Measurements from ENCODE around the gene CTNND1. TPM values are rescaled to one million over a fixed set of nuclear protein-coding genes. Genes with fewer than 3 reads are reported as not detected.

CTNND1 gene
- total RNA-seq, 1 donor = 83.1 TPM

GRCh38 chr11:57762235-57762861, 746 bp downstream of the CTNND1 start:
- no peak for DNase-seq (ENCODE audit: low read depth)
- TF ChIP-seq CTCF (IDR thresholded peaks at IDR 0.05; ENCODE audit: insufficient read depth, low read length) = no peak
- peak overlapping the region; percentile 70 for H3K4me3 ChIP-seq (ENCODE audit: low read depth, low read length)

- peak; percentile 70 for TF ChIP-seq CTCF (IDR thresholded peaks at IDR 0.05; ENCODE audit: insufficient read depth, low read length)
- DNase-seq (ENCODE audit: low read depth) = peak; percentile 47
- H3K4me3 ChIP-seq (ENCODE audit: low read depth, low read length) = peak overlapping the region; percentile 70
Measured at GRCh38 chr11:57763568-57763967, 2.0 kb downstream of the CTNND1 start.

GRCh38 chr11:57764021-57764420, 2.4 kb downstream of the CTNND1 start:
- no peak for TF ChIP-seq CTCF (IDR thresholded peaks at IDR 0.05; ENCODE audit: insufficient read depth, low read length)
- no peak for DNase-seq (ENCODE audit: low read depth)
- H3K4me3 ChIP-seq (ENCODE audit: low read depth, low read length) = peak overlapping the region; percentile 70

GRCh38 chr11:57764566-57764965, 3.0 kb downstream of the CTNND1 start:
- no peak for DNase-seq (ENCODE audit: low read depth)
- no peak for TF ChIP-seq CTCF (IDR thresholded peaks at IDR 0.05; ENCODE audit: insufficient read depth, low read length)
- H3K4me3 ChIP-seq (ENCODE audit: low read depth, low read length) = peak overlapping the region; percentile 70

GRCh38 chr11:57764972-57765371, 3.4 kb downstream of the CTNND1 start:
- peak overlapping the region; percentile 70 for H3K4me3 ChIP-seq (ENCODE audit: low read depth, low read length)
- no peak for TF ChIP-seq CTCF (IDR thresholded peaks at IDR 0.05; ENCODE audit: insufficient read depth, low read length)
- DNase-seq (ENCODE audit: low read depth) = no peak

GRCh38 chr11:57770793-57771192, 9.2 kb downstream of the CTNND1 start:
- H3K4me3 ChIP-seq (ENCODE audit: low read depth, low read length) = no peak overlapping the region
- no peak for DNase-seq (ENCODE audit: low read depth)
- TF ChIP-seq CTCF (IDR thresholded peaks at IDR 0.05; ENCODE audit: insufficient read depth, low read length) = no peak

- no peak overlapping the region for H3K4me3 ChIP-seq (ENCODE audit: low read depth, low read length)
- TF ChIP-seq CTCF (IDR thresholded peaks at IDR 0.05; ENCODE audit: insufficient read depth, low read length) = no peak
- DNase-seq (ENCODE audit: low read depth) = no peak
Measured at GRCh38 chr11:57771365-57771764, 9.8 kb downstream of the CTNND1 start.

All from fibroblast of the aortic adventitia (primary cell).